CD4-positive, alpha-beta T cell treated with Interleukin-4 for 1 hour (primary cell): ENCODE data around the gene GNB4.

Source experiments
- DNase-seq, 2 donors: peaks; one replicate each; pipeline ENCODE4 v3.0.0-alpha.2; 2020 to 2022

The GNB4 gene

GRCh38 chr3:179348325-179349013, 102.8 kb downstream of the GNB4 start:
- DNase-seq, result peak in 1 of 2 donors; percentile 17

GRCh38 chr3:179347345-179348194, 103.7 kb downstream of the GNB4 start, which contains the start of gene MFN1:
Gene MFN1 (plus strand): TSS chr3:179347709. CDS start chr3:179348852, 1,143 bp downstream.
- DNase-seq, result peak; percentile 92 to 94
